Gastrocnemius medialis (tissue), 4 donors: ENCODE data around the gene PLEKHN1. TPM values are rescaled to one million over a fixed set of nuclear protein-coding genes. Genes with fewer than 3 reads are reported as not detected.
A peak's percentile ranks its signal among the peaks of the same experiment; 100 is the strongest.
"Not testable (repeated sequence)": the region's sequence is repeated elsewhere in the genome, so short reads cannot be mapped to it uniquely, and the experiment has no call there.

ENCODE experiments used
- ATAC-seq, 2 donors: fragments of 150-250 bp; one replicate each; pipeline ENCODE4 v1.9.1; 2016
- DNase-seq, 2 donors: peaks; one replicate each; pipeline ENCODE4 v3.0.0-alpha.2; 2019
- H3K27ac ChIP-seq, 4 donors: fragments of 200-600 bp; sonication (generic); 1 replicate in 1 of 4; 2 replicates in 3 of 4; pipeline ENCODE4 v1.5.1; 2016 to 2018; ENCODE audit warnings: mild to moderate bottlenecking in 2 of 4, moderate library complexity in 1 of 4
- H3K27me3 ChIP-seq, 3 donors: fragments of 200-600 bp; sonication (generic) in 2 of 3; 1 replicate in 1 of 3; 2 replicates in 2 of 3; pipeline versions ENCODE4 v1.5.1 to v1.6.0; 2016 to 2019; ENCODE audit warnings: mild to moderate bottlenecking in 1 of 3, moderate library complexity in 1 of 3
- H3K36me3 ChIP-seq, 2 donors: fragments of 200-600 bp; sonication (generic) in 1 of 2; one replicate each; pipeline ENCODE4 v1.5.1; 2017 to 2018
- H3K4me1 ChIP-seq, 2 donors: fragments of 200-600 bp; sonication (generic) in 1 of 2; one replicate each; pipeline ENCODE4 v1.5.1; 2016 to 2017; ENCODE audit warnings: mild to moderate bottlenecking in 2 of 2
- H3K4me3 ChIP-seq, 4 donors: fragments of 200-600 bp; sonication (generic) in 3 of 4; 1 replicate in 1 of 4; 2 replicates in 3 of 4; pipeline ENCODE4 v1.5.1; 2016 to 2019; ENCODE audit warnings: mild to moderate bottlenecking in 2 of 4
- H3K9me3 ChIP-seq, 3 donors: fragments of 200-600 bp; sonication (generic) in 2 of 3; 1 replicate in 1 of 3; 2 replicates in 2 of 3; pipeline ENCODE4 v1.5.1; 2016 to 2019
- POLR2A ChIP-seq, 2 donors: fragments of 450-650 bp; IDR thresholded peaks; one replicate each; pipeline ENCODE4 v1.6.1; 2017; ENCODE audit warnings: antibody characterized with exemption in 2 of 2, mild to moderate bottlenecking in 2 of 2, moderate library complexity in 2 of 2
- in situ Hi-C, 4 donors: fragments of 200-750 bp; cut with MboI; loops; one replicate each; pipeline versions ENCODE4 v1.15.0 to v1.8.0; 2017; ENCODE audit warnings: low sequenced_read_pairs in 4 of 4
- intact Hi-C: fragments of 100-400 bp; cut with DNase I; formaldehyde crosslinking; loops from one replicate; pipeline ENCODE4 v1.15.1; 2023; ENCODE audit warnings: low total_unique reads
- total RNA-seq, 4 donors: library from RNA; depleted of rRNA; stranded (reverse); fragments of >200 nt; gene quantifications; one replicate each; pipeline versions ENCODE4 v1.1.0 to v1.2.3, GENCODE V29; 2016
- TF ChIP-seq, protein P1 (sequence below), 5 experiments: fragments of 450-650 bp in 3 of 5; fragments of 200-600 bp in 2 of 5; sonication (generic) in 2 of 5; IDR thresholded peaks in 4 of 5; conservative IDR thresholded peaks in 1 of 5; 1 replicate in 4 of 5; 2 replicates in 1 of 5; pipeline ENCODE4 v1.5.1; 2016 to 2019; ENCODE audit warnings: antibody characterized with exemption in 5 of 5, mild to moderate bottlenecking in 3 of 5, moderate library complexity in 3 of 5

The PLEKHN1 gene
- total RNA-seq, 4 donors from 2014 or later = 0.23 TPM; not detected in 3

DNA sequence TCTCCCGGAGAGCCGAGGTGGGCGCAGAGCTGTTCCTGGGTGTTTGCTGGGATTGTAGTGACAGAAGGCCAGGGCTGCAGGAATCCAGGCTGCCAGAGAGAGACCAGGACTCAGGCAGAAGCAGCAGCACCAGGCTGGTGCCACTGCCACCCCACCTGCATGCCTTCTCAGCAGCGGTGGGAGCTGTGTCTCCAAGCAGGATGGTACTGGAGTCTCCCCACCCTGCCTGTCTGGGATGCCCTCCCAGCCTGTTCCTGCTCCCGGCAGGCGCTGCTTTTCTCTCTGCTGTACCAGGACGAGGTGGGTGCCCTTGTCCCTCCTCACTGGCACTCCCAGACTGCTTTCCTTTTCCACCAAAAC, 38.1 kb downstream of the PLEKHN1 start:
- DNase-seq (no peak), ATAC-seq (no peak)
- in situ Hi-C loops = no loop called here
- no peak overlapping the region for H3K4me3 ChIP-seq
- H3K9me3 ChIP-seq = no peaks in the 10 kb centered on the region
- TF ChIP-seq POLR2A (IDR thresholded peaks at IDR 0.05) = no peak
- TF ChIP-seq, protein P1, sequence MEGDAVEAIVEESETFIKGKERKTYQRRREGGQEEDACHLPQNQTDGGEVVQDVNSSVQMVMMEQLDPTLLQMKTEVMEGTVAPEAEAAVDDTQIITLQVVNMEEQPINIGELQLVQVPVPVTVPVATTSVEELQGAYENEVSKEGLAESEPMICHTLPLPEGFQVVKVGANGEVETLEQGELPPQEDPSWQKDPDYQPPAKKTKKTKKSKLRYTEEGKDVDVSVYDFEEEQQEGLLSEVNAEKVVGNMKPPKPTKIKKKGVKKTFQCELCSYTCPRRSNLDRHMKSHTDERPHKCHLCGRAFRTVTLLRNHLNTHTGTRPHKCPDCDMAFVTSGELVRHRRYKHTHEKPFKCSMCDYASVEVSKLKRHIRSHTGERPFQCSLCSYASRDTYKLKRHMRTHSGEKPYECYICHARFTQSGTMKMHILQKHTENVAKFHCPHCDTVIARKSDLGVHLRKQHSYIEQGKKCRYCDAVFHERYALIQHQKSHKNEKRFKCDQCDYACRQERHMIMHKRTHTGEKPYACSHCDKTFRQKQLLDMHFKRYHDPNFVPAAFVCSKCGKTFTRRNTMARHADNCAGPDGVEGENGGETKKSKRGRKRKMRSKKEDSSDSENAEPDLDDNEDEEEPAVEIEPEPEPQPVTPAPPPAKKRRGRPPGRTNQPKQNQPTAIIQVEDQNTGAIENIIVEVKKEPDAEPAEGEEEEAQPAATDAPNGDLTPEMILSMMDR (IDR thresholded peaks at IDR 0.05 in 4 of 5, conservative IDR thresholded peaks at IDR 0.05 in 1 of 5) = no peak
- H3K36me3 ChIP-seq = no peaks in the 10 kb centered on the region
- H3K27me3 ChIP-seq = peaks cover 2 to 7% (median 5%) of the 10 kb centered on the region in 3 donors
- intact Hi-C loops = loop anchor here (5.0 kb wide), 1 partner anchor 82 kb away; the partner anchor contains the start of gene SAMD11
- peaks cover 12 to 18% of the 10 kb centered on the region in 2 donors for H3K4me1 ChIP-seq
- peak overlapping the region in 1 of 4 donors; percentile 45 for H3K27ac ChIP-seq

DNA sequence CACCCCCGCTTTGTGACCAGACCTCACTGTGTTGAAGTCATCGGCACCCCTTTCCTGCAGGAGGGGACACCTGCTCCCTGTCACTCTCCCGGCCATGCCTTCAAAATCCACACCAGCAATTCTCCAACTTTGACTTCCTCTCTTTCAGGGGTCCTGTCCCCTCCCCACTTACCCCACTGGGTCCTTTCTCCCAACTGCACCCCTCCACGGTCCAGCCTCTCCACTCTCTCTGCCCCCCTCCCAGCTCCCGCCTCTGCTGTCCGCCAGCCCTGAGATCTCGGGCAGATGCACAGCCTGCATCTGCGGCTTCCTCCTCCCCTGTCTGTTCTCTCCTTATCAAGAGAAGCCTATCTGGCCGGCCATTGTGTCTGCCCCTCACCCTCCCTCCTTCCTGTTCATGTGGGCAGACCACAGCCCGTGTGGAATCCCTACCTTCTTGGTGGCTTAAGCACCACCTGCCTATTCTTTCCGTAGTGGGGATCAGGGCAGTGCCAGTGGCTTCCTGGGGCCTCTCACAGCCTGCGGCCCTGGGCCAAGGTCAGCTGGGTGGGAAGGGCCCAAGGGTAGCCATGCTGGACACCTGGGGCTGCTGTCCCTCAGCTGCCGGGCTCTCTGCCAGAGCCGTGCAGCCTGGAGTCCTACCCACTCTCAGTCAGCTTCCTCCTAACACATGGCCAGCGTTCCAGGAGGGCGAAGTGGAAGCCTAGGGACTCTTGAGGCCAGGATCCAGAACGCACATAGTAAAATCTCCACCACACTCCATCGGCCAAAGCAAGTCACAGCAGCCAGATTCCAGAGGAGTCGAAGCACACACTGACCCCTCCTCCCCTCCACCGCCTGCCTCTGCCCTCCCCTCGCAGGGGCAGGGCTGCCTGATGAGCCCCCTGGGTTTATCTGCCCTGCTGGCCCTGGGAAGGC, 38.8 kb downstream of the PLEKHN1 start:
- Histone ChIP-seq H3K27me3 (peaks cover 0 to 7% (median 4%) of the 10 kb centered on the region in 3 donors), H3K27ac (peak overlapping the region in 2 of 4 donors; percentile 45 to 69), H3K36me3 (no peaks in the 10 kb centered on the region), H3K9me3 (no peaks in the 10 kb centered on the region), H3K4me3 (peak overlapping the region in 1 of 4 donors; percentile 7), H3K4me1 (peaks cover 12 to 16% of the 10 kb centered on the region in 2 donors)
- ATAC-seq (peak in 1 of 2 donors; percentile 37), DNase-seq (peak in 1 of 2 donors; percentile 58)
- TF ChIP-seq, protein P1 (IDR thresholded peaks at IDR 0.05 in 4 of 5, conservative IDR thresholded peaks at IDR 0.05 in 1 of 5) = no peak
- no peak for TF ChIP-seq POLR2A (IDR thresholded peaks at IDR 0.05)
- intact Hi-C loops (loop anchor here (5.0 kb wide), 1 partner anchor 83 kb away; the partner anchor contains the start of gene SAMD11), in situ Hi-C loops (no loop called here)

GRCh38 chr1:1005774-1006304, 39.6 kb downstream of the PLEKHN1 start:
- no peak for TF ChIP-seq POLR2A (IDR thresholded peaks at IDR 0.05)
- TF ChIP-seq, protein P1 (IDR thresholded peaks at IDR 0.05 in 4 of 5, conservative IDR thresholded peaks at IDR 0.05 in 1 of 5) = no peak
- ATAC-seq = no peak
- H3K9me3 ChIP-seq = no peaks in the 10 kb centered on the region
- DNase-seq = no peak
- intact Hi-C loops = no loop called here
- H3K36me3 ChIP-seq = no peaks in the 10 kb centered on the region
- peaks cover 0 to 7% (median 4%) of the 10 kb centered on the region in 3 donors for H3K27me3 ChIP-seq
- in situ Hi-C loops = no loop called here
- no peak overlapping the region for H3K4me3 ChIP-seq
- peak overlapping the region in 2 of 4 donors; percentile 45 to 69 for H3K27ac ChIP-seq
- H3K4me1 ChIP-seq = peaks cover 12 to 16% of the 10 kb centered on the region in 2 donors

- DNase-seq (no peak), ATAC-seq (no peak)
- no peaks in the 10 kb centered on the region for H3K9me3 ChIP-seq
- intact Hi-C loops (no loop called here), in situ Hi-C loops (no loop called here)
- H3K4me3 ChIP-seq = no peak overlapping the region
- peaks cover 0 to 4% (median 2%) of the 10 kb centered on the region in 3 donors for H3K27me3 ChIP-seq
- TF ChIP-seq POLR2A (IDR thresholded peaks at IDR 0.05) = no peak
- TF ChIP-seq, protein P1 (IDR thresholded peaks at IDR 0.05 in 4 of 5, conservative IDR thresholded peaks at IDR 0.05 in 1 of 5) = no peak
- H3K27ac ChIP-seq = no peak overlapping the region
- H3K36me3 ChIP-seq = no peaks in the 10 kb centered on the region
- peaks cover 12 to 16% of the 10 kb centered on the region in 2 donors for H3K4me1 ChIP-seq
Measured at GRCh38 chr1:1006305-1007159, 40.2 kb downstream of the PLEKHN1 start.

- H3K36me3 ChIP-seq, in situ Hi-C loops, H3K27ac ChIP-seq, DNase-seq, H3K27me3 ChIP-seq, H3K4me3 ChIP-seq, H3K9me3 ChIP-seq, ATAC-seq, intact Hi-C loops: not testable (repeated sequence)
- H3K4me1 ChIP-seq = peaks cover 6 to 18% of the 10 kb centered on the region in 2 donors
Measured at GRCh38 chr1:1010131-1010530, 43.8 kb downstream of the PLEKHN1 start.
